CMK (cell line): ENCODE results near the gene ZC3HAV1L.
A peak's percentile ranks its signal among the peaks of the same experiment; 100 is the strongest.
"Not testable (repeated sequence)": the region's sequence is repeated elsewhere in the genome, so short reads cannot be mapped to it uniquely, and the experiment has no call there.

Experiments used
- DNase-seq: peaks from one replicate; pipeline ENCODE4 v3.0.0-alpha.2; 2010; ENCODE audit warnings: low read depth

Gene ZC3HAV1L

GRCh38 chr7:139035586-139036353, at the start of gene ZC3HAV1L:
TSS of gene ZC3HAV1L (minus strand) at chr7:139036042. CDS start at chr7:139036017, 25 bp downstream.
- DNase-seq: peak; percentile 49

GRCh38 chr7:139084709-139085108, 48.9 kb upstream of the ZC3HAV1L start:
- DNase-seq: no peak

- DNase-seq: no peak
Measured at GRCh38 chr7:139081584-139081983, 45.7 kb upstream of the ZC3HAV1L start.

- no peak for DNase-seq
Measured at GRCh38 chr7:139080905-139081304, 45.1 kb upstream of the ZC3HAV1L start.

GRCh38 chr7:139079861-139080260, 44.0 kb upstream of the ZC3HAV1L start:
- DNase-seq: no peak

GRCh38 chr7:139078911-139079310, 43.1 kb upstream of the ZC3HAV1L start:
- no peak for DNase-seq

GRCh38 chr7:139078399-139078798, 42.6 kb upstream of the ZC3HAV1L start:
- DNase-seq: no peak

- DNase-seq: not testable (repeated sequence)
Measured at GRCh38 chr7:139077706-139078105, 41.9 kb upstream of the ZC3HAV1L start.

GRCh38 chr7:139075871-139076686, 40.2 kb upstream of the ZC3HAV1L start:
- no peak for DNase-seq

GRCh38 chr7:139075031-139075652, 39.3 kb upstream of the ZC3HAV1L start:
- no peak for DNase-seq

- DNase-seq: no peak
Measured at GRCh38 chr7:139072796-139073195, 37.0 kb upstream of the ZC3HAV1L start.

GRCh38 chr7:139071680-139072079, 35.8 kb upstream of the ZC3HAV1L start:
- no peak for DNase-seq

GRCh38 chr7:139068544-139069399, 32.9 kb upstream of the ZC3HAV1L start:
- no peak for DNase-seq

- no peak for DNase-seq
Measured at GRCh38 chr7:139066315-139066714, 30.5 kb upstream of the ZC3HAV1L start.

GRCh38 chr7:139065323-139065722, 29.5 kb upstream of the ZC3HAV1L start:
- no peak for DNase-seq

- DNase-seq: no peak
Measured at GRCh38 chr7:139061416-139061815, 25.6 kb upstream of the ZC3HAV1L start.

- DNase-seq: no peak
Measured at GRCh38 chr7:139060695-139061237, 24.9 kb upstream of the ZC3HAV1L start.

- DNase-seq: no peak
Measured at GRCh38 chr7:139059905-139060304, 24.1 kb upstream of the ZC3HAV1L start.

- DNase-seq: no peak
Measured at GRCh38 chr7:139058943-139059342, 23.1 kb upstream of the ZC3HAV1L start.

- no peak for DNase-seq
Measured at GRCh38 chr7:139055674-139056073, 19.8 kb upstream of the ZC3HAV1L start.

GRCh38 chr7:139054656-139055055, 18.8 kb upstream of the ZC3HAV1L start:
- not testable (repeated sequence) for DNase-seq
